Measurements from ENCODE around the gene AP4S1.

The AP4S1 gene

DNA sequence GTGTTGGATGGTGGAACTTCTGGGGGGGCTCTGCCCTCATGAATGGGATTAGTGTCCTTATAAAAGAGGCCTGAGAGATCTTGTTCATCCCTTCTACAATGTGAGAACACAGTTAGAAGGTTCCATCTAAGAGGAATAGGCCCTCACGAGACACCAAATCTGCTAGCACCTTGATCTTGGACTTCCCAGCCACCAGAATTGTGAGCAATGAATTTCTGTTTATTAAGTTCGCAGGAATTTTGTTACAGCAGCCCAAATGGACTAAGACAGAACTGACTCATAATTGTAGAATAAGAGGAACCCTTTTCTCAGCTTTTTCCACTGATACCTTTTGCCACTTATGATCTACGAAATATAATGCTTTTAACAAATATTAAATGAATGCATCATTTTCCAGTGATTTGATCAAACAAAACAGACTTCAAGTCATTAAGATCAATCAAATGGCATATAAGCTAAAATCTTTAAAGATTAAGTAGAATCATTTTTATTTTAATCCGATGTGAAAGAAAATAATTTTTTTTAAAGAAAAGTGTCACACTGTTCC lies 113.9 kb downstream of the AP4S1 start:
- DNase-seq = no peak

DNA sequence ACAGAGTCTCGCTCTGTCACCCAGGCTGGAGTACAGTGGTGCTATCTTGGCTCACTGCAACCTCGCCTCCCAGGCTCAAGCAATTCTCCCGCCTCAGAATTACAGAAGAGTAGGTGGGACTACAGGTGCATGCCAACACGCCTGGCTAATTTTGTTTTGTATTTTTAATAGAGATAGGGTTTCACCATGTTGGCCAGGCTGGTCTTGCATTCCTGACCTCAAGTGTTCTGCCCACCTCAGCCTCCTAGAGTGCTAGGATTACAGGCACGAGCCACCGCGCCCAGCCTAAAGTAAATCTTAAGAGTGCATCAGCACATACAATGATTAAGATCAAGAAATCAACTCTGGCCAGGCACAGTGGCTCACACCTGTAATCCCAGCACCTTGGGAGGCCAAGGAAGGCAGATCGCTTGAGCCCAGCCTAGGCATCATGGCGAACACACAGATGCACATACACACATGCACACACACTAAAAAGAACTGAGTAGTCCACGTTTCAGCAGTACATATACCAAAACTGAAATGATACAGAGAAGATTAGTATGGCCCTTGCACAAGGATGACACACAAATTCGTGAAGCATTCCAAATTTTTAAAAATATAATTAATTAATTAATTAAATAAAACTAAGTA lies 117.1 kb downstream of the AP4S1 start:
- no peak for DNase-seq

Data from effector CD8-positive, alpha-beta T cell (primary cell).